HFF-Myc (cell line): ENCODE results near the gene CD7.

Experiments
- DNase-seq: peaks from one replicate; pipeline ENCODE4 v3.0.0-alpha.2; 2011; ENCODE audit warnings: low read depth; ENCODE audit errors: extremely low read depth
- H3K4me3 ChIP-seq: replicated peaks from 2 replicates; pipeline ENCODE4 v1.5.1; 2011; ENCODE audit warnings: low read depth, mild to moderate bottlenecking, control low read depth, low read length
- CTCF ChIP-seq: IDR thresholded peaks from 2 replicates; pipeline ENCODE4 v1.5.1; 2012; ENCODE audit warnings: mild to moderate bottlenecking, low read depth, low read length, control low read depth; ENCODE audit errors: missing control alignments

Gene CD7

GRCh38 chr17:82345151-82345976 is 28.0 kb upstream of the CD7 start:
- no peak for TF ChIP-seq CTCF

DNA sequence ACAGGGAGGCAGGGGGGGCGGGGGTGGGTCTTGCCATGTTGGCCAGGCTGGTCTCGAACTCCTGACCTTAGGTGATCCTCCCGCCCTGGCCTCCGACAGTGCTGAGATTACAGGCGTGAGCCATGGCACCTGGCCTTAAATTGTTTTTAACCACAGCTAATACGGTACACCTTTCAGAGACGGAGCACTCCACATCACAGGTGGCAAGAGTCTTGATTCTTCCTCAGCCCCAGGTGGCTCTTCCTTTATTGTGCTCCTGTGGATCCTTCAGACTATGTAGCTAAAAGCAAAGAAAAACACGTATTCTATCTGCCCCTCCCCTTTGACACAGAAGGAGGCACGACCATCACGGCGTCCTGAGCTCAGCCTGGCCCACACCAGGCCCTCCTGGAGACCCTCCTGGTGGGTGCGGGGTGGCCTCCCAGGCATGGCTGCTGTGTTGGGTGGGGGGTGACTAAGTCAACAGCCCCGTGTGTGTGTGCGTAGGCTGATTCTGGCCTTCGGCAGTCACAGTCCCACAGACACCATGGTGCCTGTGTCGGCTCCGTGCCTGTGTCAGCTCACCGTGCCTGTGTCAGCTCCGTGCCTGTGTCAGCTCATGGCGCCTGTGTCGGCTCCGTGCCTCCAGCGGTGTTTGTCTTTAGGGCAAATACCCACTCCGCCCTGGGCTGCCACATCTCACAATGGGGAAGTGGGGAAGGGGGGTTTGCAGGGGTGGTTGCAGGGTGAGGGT is 26.9 kb upstream of the CD7 start:
- TF ChIP-seq CTCF, result no peak
- no peak overlapping the region for H3K4me3 ChIP-seq
- DNase-seq, result no peak

More at GRCh38 chr17:82345151-82345976, 28.0 kb upstream of the CD7 start:
- H3K4me3 ChIP-seq, result no peak overlapping the region
- no peak for DNase-seq

DNA sequence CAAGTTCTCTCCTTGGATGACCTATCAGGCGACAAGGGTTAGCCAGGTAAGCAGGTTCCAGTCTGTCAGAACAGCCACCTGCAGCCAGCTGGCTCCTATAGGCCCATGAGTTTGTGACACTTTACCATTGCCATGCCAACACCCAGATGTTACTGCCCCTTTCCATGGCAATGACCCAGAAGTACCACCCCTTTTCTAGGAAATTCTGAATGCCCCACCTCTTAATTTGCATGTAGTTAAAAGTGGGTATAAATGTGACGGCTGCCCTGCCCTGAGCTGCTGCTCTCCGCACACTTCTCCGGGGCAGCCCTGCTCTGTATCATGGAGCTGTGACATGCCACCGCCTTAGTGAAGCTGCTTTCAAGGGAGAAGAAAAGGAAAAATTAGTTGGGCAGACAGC is 26.2 kb upstream of the CD7 start:
- DNase-seq, result no peak

GRCh38 chr17:82342361-82343079 is 25.1 kb upstream of the CD7 start:
- TF ChIP-seq CTCF, result no peak
- DNase-seq, result no peak
- no peak overlapping the region for H3K4me3 ChIP-seq

More for the DNA sequence above, 26.2 kb upstream of the CD7 start:
- no peak overlapping the region for H3K4me3 ChIP-seq
- no peak for TF ChIP-seq CTCF

DNA sequence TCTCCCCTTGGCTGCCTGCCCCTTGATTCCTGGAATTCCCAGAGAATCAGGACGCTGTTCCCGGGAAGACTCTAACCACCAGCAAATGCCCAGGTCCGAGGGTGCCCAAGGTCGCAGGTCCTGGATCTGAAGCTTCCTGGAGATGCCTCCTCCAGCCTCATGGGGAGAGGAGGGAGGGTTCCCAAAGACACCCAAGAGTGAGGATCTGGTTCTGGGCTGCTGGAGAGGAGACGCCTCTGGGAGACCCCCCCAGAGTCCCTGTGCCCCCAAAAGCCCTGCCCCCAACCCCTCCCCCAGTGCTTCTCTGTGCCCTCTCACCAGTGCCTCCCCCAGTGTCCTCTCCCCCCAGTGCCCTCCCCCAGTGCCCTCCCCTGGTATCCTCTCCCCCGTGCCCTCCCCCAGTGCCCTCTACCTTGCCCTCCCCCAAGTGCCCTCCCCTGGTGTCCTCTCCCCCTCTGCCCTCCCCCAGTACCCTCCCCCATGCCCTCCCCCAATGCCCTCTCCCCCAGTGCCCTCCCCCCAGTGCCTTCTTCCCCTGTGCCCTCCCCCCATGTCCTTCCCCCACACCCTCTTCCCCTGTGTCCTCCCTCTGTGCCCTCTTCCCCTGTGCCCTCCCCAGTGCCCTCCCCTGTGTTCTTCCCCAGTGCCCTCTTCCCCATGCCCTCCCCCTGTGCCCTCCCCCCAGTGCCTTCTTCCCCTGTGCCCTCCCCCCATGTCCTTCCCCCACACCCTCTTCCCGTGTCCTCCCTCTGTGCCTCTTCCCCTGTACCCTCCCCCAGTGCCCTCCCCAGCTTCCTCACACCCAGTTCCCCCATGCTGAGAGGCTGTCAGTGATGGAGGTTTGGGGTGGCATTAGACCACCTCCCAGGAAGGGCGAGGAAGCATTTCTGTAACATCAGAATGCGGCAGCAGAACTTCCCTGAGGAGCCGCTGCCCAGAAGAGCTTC is 22.5 kb upstream of the CD7 start:
- no peak for DNase-seq
- no peak for TF ChIP-seq CTCF
- H3K4me3 ChIP-seq, result peak overlapping the region; percentile 30
